ENCODE data around the gene LDB2.

Gene LDB2

DNA sequence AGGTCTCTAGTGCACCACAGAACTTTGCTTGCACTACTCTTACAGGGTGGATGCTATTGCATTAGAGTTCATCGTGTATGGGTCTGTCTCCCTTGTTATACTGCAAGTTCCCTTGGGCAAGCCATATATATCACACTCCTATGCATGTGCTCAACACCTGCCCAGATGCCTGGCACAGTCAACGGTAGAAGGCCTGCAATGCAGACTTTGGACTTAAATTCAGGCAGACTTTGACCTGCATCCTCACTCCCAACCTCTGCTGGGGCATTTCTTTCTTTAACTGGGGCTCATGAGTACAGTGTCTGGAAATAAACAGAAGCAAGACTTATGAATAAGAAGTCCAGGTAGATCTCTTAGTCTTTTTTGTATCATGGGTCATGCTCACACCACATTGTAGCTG, 148.2 kb downstream of the LDB2 start:
- TF ChIP-seq CTCF (IDR thresholded peaks at IDR 0.05), result no peak

DNA sequence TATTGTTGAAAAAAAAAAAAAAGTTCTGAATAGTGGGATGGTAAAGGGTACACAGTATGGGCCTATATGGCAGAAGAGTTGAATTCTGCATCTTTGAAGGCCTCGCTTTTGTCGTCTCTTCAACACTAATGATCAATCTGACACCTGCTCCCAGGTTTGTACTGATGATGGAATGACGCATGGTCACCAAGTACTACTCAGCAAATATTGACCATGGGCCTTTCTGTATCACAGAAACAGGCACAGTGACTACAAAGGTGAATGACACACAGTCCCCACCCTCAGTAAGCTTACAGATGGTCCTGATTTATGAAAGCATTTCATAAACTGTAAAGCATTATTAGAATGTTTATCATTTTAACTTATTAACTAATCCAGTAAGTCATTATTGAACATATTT, 152.6 kb downstream of the LDB2 start:
- TF ChIP-seq CTCF (IDR thresholded peaks at IDR 0.05), result no peak

GRCh38 chr4:16745009-16745635, 153.3 kb downstream of the LDB2 start:
- TF ChIP-seq CTCF (IDR thresholded peaks at IDR 0.05), result no peak

DNA sequence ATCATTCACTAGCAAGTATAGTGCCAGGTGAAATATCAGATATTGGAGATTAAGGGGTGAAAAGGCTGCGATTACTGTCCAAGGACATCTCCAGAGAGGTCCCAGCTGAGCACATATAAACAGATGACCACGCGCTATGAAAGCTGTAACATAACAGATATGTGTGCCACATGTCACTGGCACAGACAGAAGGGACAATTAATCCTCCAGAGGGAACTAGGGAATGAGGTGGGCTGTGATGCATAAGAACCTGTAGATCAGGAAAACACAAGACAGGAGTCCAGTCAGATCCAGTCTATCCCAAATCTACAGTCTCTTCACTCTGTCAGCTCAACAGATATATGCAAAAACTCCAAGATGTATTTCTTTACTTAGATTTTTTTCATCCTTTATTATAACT, 157.2 kb downstream of the LDB2 start:
- no peak for TF ChIP-seq CTCF (IDR thresholded peaks at IDR 0.05)

DNA sequence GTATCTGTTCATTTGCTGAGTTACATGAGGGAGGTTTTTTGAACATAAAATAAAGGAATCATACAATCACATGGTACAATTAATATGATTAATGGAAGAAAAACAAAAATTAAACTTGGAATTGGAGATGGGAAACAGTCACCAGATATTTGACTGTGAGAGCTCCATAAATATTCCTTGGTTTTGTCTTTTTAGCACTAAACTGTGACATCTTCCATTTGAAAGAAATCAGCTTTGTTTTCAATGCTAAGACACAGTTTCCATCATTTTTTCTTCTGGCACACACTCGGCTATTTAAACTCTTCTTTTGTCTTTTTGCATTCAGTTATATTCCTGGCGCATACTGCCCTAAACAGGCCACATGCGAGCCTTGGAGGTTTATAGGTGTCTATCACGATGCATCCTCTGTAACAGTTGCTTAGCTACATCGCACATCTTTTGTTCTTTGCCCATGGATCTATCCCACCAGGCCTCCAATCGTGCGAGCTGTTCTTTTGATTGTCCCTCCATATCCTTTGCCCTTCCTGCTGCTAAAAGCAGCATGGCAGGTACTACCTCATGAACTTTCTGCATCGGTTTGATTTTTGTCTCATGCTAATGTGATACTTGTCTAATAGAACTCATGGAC, 158.3 kb downstream of the LDB2 start:
- no peak for TF ChIP-seq CTCF (IDR thresholded peaks at IDR 0.05)

- TF ChIP-seq CTCF (IDR thresholded peaks at IDR 0.05), result no peak
Observed at GRCh38 chr4:16738558-16738957, 159.9 kb downstream of the LDB2 start.

- TF ChIP-seq CTCF (IDR thresholded peaks at IDR 0.05), result no peak
Observed at GRCh38 chr4:16733509-16733908, 164.9 kb downstream of the LDB2 start.

DNA sequence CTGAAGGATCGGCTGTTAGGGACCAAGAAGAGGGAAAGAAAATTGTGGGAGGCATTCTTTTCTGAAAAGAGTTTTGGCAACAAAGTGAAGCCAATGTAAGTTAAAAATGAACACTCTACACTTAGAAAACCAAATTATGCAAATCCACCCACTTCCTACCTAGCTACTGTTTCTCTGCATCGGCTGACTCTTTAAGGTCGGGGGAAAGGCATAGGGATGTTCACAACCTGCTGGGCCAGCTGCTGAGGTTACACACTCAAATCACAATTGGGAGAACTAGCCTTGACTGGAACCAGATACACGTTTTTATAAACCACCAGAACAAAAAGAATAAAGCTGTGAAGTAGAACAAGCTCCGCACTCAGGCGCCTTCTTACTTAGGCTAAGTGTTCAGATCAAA, 165.7 kb downstream of the LDB2 start:
- TF ChIP-seq CTCF (IDR thresholded peaks at IDR 0.05), result no peak
